ENCODE results near the gene NOG.

Gene NOG

DNA sequence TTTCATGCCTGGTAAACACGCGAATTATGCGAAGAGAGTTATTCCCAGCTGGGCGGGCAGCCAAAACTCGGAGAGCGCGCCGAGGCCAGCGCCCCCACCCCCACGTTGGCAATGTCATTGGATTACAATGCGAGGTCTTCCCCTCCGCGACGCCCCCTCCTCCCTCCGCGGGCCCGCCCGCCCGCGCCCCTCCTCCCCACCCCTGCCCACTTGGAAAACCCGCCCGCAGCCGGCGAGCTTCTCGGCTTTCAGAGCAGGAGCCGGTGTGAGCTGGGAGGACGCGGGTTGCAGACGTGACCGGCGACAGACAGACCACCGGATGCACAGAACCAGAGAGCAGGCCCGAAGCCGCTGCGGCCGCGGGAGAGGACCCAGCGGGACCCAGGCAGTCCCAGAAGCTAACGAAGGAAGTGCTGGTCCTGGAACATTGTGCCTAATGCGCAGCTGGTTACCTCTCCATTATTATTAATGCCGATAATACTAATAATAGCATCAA is 4.0 kb downstream of the NOG start:
- H3K27ac ChIP-seq: no peak overlapping the region
- TF ChIP-seq, protein P1, sequence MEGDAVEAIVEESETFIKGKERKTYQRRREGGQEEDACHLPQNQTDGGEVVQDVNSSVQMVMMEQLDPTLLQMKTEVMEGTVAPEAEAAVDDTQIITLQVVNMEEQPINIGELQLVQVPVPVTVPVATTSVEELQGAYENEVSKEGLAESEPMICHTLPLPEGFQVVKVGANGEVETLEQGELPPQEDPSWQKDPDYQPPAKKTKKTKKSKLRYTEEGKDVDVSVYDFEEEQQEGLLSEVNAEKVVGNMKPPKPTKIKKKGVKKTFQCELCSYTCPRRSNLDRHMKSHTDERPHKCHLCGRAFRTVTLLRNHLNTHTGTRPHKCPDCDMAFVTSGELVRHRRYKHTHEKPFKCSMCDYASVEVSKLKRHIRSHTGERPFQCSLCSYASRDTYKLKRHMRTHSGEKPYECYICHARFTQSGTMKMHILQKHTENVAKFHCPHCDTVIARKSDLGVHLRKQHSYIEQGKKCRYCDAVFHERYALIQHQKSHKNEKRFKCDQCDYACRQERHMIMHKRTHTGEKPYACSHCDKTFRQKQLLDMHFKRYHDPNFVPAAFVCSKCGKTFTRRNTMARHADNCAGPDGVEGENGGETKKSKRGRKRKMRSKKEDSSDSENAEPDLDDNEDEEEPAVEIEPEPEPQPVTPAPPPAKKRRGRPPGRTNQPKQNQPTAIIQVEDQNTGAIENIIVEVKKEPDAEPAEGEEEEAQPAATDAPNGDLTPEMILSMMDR (IDR thresholded peaks at IDR 0.05): no peak
- TF ChIP-seq ZFX (IDR thresholded peaks at IDR 0.05; ENCODE audit: borderline replicate concordance): no peak

DNA sequence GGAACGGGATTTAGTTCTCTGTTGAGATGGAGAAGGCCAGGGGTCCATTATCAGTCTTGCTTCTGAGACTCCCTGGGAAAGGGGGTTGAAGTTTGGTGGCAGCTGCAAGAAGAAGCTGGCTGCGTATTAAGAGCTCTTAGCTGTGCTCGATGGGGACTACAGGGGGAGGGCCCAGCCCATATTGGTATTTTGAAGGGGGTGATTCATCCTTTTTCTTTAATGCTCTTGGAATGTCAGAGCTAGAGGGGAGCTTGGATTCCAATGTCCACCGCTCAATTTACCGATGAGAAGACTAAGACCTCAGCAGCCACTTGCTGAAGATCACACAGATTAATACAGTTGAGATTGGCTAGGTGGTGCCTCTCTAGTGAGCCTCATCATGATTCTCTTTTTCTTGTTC is 5.0 kb downstream of the NOG start:
- TF ChIP-seq ZFX (IDR thresholded peaks at IDR 0.05; ENCODE audit: borderline replicate concordance): no peak
- TF ChIP-seq, protein P1 (IDR thresholded peaks at IDR 0.05): no peak
- no peak overlapping the region for H3K27ac ChIP-seq

DNA sequence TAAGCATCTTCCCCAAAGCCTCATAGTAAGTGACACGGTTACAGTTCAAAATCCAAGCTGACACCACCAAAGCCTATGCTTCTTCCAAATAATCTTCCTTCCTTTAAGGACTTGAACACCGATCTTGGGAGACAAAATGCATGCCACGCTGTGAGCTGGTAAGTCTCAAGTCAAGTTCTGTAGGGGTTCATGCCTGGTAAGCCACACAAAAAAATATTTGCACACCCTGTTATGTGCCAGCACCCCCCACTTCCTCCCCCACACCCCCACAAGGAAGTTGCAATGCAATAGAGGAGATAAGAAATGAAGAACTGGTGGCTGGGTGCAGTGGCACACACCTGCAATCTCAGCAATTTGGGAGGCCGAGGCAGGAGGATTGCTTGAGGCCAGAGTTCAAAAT is 5.6 kb downstream of the NOG start:
- no peak for TF ChIP-seq ZFX (IDR thresholded peaks at IDR 0.05; ENCODE audit: borderline replicate concordance)
- TF ChIP-seq, protein P1 (IDR thresholded peaks at IDR 0.05): no peak
- H3K27ac ChIP-seq: no peak overlapping the region

DNA sequence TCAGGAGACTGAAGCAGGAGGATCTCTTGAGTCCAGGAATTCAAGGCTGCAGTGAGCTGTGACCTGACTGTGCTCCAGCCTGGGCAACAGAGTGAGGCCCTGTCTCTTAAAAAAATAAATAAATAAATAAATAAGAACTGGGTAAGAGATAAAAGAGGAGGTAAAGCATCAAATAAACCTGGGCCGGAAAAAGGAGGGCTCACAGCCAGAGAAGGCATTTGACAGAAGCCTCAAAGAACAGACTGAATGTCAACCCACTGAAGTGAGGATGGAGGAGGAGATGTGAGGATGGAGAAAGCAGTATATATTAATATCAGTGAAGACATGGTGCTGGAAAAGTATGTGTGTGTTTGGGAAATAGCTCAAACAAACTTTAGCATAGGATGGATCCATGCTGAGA is 6.1 kb downstream of the NOG start:
- H3K27ac ChIP-seq: no peak overlapping the region
- TF ChIP-seq, protein P1 (IDR thresholded peaks at IDR 0.05): no peak
- TF ChIP-seq ZFX (IDR thresholded peaks at IDR 0.05; ENCODE audit: borderline replicate concordance): no peak

DNA sequence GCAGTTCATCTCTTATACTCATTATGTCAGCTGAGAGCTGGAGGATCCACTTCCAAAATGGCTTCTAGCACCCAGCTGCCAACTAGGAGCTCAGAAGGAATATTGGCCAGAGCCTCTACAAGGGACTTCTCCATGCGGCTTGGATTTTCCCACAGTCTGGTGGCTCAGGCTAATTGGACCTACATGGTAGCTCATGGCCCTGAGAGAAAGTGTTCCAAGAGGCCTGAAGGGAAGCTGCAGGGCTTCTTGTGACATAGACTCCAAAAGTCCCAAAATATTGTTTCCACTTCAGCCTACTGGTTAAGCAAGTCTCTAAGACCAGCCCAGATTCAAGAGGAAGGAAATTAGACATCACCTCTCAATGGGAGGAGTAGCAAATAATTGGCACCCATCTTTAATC is 6.8 kb downstream of the NOG start:
- no peak overlapping the region for H3K27ac ChIP-seq
- TF ChIP-seq ZFX (IDR thresholded peaks at IDR 0.05; ENCODE audit: borderline replicate concordance): no peak
- TF ChIP-seq, protein P1 (IDR thresholded peaks at IDR 0.05): no peak

DNA sequence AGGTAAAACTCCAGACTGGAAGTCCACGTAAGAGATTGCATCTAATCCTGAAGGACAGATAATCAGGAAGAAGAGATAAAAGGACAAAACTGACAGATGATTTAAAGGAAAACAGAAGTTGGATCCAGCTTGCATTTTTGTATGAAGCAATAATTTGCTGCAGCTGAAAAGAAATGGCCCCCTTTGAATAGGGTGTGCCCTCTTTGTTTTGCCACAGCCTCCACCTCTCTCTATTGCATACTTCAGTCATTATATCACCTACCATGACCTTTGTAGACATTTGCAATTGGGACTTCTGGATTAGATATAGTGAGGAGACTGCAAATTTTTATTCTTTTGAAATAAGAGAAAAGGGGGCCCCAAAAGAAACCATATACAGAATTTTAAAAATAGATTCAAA is 8.1 kb downstream of the NOG start:
- TF ChIP-seq, protein P1 (IDR thresholded peaks at IDR 0.05): no peak
- TF ChIP-seq ZFX (IDR thresholded peaks at IDR 0.05; ENCODE audit: borderline replicate concordance): no peak
- no peak overlapping the region for H3K27ac ChIP-seq

DNA sequence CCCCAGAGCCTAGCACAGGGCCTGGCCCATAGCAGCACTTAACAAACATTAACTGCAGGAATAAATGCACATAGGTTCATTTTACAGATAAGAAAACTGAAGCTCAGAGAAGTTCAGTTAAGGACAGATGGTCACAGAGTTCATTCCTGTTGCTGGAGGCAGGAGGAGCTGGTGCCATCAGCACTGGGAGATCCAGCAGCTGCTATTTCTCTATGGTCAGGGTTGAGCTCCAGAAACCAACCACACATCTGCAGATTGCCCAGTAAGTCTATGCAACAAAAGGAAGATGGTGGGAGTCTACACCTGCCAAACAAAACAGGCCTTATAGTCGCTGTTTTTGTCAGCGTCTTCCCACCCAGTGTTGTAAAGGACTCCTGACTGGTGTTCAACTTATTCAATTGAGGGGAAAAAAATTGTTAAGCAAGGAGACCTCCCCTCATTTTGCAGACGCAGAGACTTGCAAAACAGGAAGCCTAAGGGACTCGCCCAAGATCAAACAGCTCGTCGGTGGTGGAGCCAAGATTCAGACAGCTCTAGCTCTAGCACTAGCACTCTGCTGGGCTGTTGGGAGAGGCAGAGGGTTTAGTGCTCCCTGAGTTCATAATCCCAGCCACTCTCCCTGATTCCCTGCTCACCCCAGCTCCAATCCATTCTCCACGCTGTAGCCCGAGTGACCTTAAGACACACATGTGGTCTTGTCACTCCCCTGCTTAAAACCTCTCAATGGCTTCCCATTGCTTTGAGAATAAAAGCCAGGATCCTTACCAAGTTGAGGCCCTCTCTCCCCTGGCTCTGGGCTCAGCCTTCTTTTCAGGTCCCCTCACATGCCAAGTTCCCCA is 9.0 kb downstream of the NOG start:
- TF ChIP-seq ZFX (IDR thresholded peaks at IDR 0.05; ENCODE audit: borderline replicate concordance): no peak
- TF ChIP-seq, protein P1 (IDR thresholded peaks at IDR 0.05): no peak
- H3K27ac ChIP-seq: no peak overlapping the region

All from 22Rv1 (cell line).